Measurements from ENCODE around the gene BPIFA1.

BPIFA1 gene

DNA sequence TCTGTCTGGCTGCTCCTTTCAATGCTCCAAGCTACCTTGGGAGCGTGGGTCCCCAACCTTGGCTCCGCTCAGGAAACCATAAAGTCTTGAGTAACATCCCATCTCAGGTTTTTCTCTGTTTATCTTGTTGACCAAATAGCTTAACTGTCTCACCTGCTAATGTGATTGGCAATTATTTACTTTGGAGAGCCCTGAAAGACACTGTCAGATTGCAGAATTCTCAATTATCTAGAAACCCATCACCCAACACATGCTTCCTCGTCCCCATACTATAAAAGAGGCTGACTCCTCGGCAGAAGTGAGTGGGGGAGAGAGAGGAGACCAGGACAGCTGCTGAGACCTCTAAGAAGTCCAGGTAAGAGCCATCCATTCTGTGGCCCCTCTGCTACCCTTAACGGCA, at the start of gene BPIFA1:
BPIFA1 (plus strand) TSS at position 301 of the 400 bp plus-strand sequence. CDS start 1,716 bp downstream, outside the sequence.
- DNase-seq (ENCODE audit: low spot score) = no peak

DNA sequence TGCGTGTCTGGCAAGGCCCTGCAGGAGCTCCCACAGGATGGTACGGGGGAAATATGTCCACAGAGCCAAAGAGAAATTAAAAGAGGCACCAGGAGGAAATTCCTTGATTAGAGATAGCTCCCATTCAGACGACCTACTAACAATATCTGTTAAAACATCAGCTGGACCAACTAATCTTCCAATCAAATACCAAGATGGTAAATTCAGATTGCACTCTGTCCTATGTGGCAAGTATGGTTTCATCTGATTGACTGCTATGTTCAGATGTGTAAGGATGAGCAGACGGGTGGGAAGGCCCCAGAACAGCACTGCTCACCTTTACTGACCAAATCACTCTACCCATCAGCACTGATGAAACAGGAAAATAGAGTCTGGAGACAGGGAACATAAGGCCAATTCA, 48.3 kb upstream of the BPIFA1 start:
- DNase-seq (ENCODE audit: low spot score) = no peak

DNA sequence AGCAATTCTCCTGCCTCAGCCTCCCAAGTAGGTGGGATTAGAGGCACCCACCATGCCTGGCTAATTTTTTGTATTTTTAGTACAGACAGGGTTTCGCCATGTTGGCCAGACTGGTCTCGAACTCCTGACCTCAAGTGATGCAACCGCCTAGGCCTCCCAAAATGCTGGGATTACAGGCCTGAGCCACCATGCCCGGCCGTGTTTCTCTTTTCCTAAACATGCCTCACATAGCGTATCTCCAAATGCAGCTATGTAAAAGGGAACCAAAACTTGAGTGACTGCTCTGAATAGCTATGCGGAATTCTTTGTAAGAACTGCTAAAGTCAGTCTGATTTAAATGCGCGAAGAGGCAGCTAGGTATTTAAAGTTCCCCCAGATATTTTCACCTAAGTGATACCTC, 47.4 kb upstream of the BPIFA1 start:
- DNase-seq (ENCODE audit: low spot score) = no peak

DNA sequence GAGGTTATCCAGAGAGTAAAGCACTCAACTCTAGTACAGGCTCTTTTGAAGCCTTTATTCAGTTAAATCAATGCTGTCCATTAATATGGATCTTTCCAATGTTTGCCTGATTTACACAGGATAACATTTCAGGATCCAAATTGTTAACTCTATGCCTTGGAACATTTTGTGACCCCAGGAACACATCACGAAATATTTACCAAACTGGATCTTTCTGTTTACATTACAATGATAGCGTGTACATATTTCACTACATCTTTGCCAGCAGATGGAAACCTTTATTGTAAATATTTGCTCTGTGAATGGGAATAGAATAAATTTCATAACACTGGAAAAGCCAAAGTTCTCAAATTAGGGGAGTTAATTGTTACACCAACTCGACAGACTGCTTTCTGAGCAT, 44.3 kb upstream of the BPIFA1 start:
- DNase-seq (ENCODE audit: low spot score) = no peak

DNA sequence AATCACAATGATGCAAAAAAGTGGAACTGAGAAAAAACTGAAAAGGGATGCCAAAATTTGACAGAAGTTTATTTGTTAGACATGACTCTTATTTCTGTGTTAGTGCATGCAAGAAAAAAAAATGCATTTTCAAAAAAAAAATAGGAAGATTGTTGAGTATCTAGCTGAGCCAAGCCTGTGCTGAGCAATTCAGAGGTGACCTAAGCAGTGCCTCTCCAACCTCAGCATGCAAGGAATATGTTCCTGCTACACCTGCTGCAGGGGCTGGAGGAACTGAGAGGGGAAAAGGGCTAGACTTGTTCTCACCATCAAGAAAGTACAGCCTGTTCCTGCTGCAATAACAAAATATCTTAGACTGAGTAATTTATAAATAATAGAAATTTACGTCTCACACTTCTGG, 43.8 kb upstream of the BPIFA1 start:
- no peak for DNase-seq (ENCODE audit: low spot score)

DNA sequence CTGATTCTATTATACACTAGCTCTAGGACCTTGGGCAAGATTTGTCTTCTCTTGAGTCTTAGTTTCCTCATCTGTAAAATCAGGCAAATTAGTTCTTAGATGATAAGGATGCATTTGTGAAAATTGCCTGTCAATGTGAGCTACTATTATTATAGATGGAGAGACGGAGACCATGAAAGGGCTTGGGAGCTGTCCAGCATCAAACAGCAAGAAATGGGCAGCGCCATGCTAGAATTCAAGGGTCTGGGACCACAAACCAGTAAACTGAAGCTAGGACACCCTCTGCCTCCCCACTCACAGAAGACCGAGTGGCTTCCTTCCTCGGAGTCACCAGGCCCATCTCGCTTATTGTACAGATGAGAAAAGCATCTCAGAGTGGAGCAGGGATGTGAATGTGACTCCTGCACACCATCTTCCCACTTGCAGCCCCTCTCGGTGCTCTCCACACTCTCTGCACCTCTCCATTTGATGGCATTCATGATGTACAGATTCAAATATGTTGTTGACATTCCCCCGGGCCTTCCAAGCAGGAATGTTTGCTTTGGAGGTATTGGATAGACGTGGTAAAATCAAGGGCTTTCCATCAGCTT, 42.8 kb upstream of the BPIFA1 start:
- no peak for DNase-seq (ENCODE audit: low spot score)

DNA sequence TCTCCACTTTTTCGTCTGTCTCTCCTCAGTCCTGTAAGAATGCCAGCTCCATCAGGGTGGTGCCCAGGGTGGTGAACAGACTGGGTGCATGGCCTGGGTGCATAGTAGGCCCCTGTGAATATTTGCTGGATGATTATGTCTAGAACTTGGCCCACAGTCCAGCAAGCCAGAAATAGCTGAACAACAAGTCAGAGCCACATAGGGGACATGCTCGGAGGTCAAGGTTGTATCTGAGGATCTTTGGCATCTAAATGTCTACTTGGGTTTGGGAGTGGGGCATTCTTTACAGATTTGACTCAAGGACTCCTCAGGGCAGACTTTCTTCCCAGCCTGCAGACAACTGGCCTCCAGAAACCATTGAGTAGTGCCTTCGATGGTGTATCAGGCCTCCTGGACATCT, 36.8 kb upstream of the BPIFA1 start:
- no peak for DNase-seq (ENCODE audit: low spot score)

DNA sequence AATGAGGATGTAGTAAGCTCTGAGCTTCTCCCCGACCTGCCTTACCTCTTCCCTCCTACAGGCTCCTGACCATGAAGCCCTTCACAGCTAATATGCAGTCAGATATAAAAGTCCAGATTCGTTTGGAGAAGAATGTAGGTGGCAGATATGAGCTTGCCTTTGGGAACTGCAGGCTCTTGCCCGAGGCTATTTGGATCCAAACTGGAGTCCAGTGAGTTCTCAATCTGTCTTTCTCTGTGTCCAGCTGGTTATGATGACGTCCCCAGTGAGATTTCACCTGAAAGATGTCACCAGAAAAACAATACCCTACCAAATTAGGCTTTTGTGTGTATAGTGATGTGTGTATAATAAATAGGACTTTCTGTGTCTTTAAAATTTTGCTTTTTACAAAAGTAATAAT, 33.3 kb upstream of the BPIFA1 start:
- peak; percentile 91 for DNase-seq (ENCODE audit: low spot score)

DNA sequence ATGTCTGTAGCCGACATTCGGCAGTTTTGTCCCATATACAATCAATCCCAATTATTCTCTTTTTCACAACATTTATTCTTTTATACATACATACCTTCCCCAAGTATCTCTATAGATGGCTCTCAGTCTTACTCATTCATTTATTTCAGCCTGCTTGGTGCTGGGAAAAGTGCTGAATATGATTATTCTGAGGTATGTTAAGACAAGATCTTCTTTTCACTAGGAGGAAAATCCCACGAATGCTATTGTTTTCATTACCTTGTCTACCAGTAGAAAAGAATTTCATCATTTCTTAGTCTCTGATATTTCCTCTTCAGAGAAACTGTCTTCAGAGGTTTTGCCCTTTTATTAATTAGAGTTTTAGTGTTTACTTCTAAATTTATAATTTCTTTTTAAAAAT, 32.4 kb upstream of the BPIFA1 start:
- no peak for DNase-seq (ENCODE audit: low spot score)

DNA sequence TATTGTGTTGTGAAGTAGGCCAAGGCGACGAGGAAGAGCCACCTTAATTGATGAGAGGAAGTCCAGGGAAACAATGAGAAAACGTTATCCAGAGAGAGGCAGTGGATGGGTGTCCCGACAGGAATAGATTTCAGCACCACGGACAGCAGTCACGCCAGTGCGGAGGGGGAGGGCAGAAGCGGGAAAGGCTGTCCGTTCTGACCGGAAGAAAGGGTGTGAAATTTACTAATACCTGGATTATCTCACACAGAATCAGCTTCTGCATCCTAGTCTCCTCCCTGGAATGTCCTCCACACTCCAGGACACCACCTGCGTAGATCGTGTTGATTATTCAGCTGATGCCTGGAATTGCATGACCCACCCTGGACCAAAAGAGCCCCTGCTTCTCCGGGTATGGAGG, 26.0 kb upstream of the BPIFA1 start:
- peak; percentile 22 for DNase-seq (ENCODE audit: low spot score)

DNA sequence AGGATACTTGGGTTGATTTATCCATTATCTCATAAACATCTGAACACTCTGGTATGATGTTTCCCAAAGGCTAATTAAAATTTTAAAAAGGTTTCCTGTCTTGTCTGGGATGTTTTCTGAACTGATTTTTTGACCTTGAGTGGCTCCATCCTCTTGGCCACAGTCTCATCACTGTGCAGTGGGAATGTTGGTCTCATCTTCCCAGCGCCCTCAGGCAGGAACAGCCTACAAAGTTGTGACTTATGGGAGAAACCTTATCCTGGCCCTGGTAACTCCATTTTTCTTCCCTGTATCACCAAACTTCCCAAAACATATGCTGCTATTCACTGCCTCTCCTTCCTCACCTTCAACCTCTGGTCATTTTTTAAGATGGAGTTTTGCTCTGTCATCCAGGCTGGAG, 25.4 kb upstream of the BPIFA1 start:
- no peak for DNase-seq (ENCODE audit: low spot score)

DNA sequence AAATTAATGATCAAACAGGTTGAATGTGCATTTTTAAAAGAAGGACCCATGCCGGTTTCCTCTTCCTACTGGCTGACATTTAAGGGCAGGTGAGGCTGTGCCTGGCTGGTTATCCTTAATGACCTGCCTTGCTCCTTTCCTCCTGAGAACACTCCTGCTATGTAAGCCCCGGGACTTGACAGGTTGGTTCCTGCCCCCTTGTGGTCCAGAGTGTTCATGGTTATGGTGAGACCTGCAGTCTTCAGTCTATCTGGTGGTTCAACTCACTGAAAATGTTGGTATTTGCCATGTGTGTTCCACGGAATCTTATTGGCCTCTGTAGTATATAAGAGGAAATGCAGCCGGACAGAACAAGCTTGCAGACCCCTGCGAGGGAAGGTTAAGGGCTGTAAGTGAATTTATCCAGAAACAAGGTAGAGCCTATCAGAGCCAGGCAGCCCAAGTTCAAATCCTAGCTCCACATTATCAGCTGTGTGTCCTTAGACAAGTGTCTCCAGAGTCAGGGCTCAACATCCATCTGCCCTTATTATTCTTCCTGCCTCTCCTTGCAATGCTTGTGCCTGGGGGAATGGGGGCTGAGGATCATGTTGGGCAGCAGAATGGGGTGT, 23.9 kb upstream of the BPIFA1 start:
- peak; percentile 92 for DNase-seq (ENCODE audit: low spot score)

DNA sequence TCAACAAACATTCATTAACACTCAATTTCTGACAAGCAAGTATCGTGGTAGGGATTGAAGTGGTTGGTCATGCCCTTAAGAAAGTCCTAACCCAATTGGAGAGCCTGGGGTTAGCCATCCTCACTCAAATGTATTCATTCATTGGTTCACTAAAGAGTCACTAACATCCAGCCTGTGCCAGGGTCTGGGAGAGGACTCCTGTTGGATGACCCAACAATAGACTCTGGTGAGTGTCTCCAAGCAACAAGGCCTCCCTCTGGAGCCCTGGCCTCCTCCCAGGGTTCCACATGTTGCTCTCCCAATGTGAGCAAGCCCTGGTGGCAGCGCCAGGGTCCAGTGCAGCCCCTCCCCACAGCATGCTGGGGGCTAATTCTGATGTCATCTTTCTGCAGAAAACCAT, 18.7 kb upstream of the BPIFA1 start, which contains the start of gene BPIFA3:
BPIFA3 (plus strand) TSS at position 301 of the 400 bp plus-strand sequence. CDS start 185 bp downstream, outside the sequence.
- no peak for DNase-seq (ENCODE audit: low spot score)

DNA sequence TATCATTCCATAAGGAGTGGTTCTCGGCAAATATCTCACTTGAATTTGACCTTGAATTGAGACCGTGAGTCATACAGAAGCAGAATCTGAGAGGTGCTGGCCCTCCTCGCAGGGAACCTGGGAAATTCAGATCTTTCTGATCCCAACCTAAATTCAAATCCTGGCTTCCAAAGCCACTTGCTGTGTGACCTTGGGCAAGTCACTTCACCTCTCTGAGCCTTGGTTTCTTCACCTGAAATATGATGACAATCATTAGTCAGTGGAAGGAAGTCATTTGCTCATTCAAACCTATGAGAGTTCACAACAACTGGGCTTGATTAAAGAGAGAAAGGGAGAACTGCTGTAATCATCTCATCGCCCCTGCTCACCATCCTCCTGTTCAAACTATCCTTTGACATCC, 11.4 kb upstream of the BPIFA1 start:
- no peak for DNase-seq (ENCODE audit: low spot score)

DNA sequence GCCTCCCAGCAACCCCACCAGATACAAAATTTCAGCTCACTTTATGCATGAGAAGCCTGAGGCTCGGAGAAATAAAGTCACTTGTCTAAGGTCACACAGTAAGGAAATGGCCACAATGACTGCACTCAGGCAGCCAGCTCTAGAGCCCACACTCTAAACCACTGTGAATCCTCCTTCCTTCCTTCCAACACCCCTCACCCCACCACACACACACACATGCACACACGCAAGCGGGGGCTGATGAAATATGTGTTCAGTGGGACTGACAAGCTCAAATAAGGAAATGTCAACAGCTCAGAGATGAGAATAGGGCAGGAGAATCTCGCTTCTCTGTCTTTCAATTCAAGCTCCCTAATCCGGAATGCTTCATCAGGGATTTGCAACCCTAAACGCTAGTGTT, 6.0 kb upstream of the BPIFA1 start:
- DNase-seq (ENCODE audit: low spot score) = no peak

DNA sequence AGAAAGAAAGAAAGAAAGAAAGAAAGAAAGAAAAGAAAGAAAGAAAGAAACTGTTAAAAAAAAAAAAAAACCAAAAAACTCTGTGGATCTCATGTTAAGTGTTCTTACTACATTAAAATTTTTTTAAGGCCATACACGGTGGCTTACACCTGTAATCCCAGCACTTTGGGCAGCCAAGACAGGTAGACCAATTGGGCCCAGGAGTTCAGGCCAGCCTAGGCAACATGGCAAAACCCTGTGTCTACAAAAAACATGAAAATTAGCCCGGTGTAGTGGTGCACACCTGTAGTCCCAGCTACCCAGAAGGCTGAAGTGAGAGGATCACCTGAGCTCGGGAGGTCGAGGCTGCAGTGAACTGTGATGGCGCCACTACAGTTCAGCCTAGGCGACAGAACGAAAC, 4.6 kb upstream of the BPIFA1 start:
- no peak for DNase-seq (ENCODE audit: low spot score)

DNA sequence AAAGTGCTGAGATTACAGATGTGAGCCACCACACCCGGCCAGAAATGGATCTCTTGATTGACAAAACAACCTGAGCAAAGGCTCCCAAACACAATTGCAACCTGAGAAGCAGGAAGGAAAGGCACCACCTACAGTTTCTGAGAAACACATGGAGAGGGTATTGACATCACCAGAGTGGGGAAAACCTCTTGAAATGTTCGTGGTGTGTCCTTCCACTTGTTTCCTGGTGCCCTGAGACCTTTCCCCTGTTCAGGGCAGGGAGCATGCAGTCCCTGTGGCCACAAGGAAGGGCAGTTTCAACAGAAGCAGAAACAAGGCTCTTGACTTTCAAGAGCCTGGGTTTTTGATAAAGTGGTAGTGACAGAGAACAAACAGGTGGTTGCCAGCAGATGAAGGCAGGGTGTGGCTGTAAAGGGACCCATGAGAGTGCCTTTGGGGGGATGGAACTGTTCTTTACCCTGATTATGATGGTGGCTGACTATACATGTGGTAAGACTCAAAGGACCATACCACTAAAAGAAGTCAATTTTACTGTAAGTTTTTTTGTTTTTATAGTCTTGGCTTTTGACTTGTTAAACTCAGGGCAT, 3.2 kb upstream of the BPIFA1 start:
- no peak for DNase-seq (ENCODE audit: low spot score)

DNA sequence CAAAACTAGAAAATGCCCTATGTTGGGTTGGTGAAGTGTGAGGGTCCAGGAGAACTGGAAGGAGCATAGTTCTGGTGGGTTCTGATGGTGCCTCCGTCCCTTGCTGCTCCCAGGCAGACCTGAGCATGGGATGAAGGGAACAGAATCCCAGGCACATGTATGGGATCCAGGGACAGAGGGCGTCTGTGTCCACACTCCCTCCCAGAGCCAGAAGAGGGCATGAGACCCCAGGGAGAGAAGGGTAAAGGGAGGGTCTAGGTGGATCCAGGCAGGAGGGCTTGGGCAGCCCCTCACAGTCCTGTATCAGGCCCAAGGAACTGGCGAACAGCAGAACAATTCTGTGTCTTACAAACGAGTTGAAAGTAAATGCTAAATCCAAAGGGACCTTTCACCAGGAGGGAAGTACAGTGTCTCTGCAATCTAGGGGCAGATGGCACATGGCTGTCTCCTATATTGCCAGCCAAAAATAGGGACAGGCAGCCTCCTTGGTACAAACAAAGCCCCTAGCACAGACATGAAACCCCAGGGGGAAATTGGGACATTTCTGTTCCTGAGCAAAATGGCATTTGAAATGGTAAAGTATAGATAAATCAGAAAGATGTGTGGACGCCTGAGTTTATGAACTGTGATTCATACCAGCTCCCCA, 2.5 kb upstream of the BPIFA1 start:
- peak; percentile 33 for DNase-seq (ENCODE audit: low spot score)

DNA sequence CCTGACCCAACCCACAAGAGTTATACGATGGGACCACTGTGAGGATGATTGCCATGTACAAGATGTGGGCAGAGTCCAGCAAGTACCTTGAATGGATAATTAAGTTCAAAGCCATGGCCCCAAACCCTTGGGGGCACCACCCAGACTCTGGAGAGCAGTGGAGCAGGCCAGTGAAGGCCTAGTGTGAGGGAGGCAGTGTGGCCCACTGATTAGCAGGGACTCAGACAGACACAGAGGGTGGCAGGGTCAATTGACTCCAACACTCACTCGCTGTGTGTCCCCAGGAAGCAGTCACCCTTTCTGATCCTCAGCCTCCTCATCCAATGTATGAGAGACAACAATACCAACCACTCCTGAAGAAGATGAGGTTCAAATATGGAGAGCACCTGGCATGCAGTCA, 1.7 kb upstream of the BPIFA1 start:
- no peak for DNase-seq (ENCODE audit: low spot score)

DNA sequence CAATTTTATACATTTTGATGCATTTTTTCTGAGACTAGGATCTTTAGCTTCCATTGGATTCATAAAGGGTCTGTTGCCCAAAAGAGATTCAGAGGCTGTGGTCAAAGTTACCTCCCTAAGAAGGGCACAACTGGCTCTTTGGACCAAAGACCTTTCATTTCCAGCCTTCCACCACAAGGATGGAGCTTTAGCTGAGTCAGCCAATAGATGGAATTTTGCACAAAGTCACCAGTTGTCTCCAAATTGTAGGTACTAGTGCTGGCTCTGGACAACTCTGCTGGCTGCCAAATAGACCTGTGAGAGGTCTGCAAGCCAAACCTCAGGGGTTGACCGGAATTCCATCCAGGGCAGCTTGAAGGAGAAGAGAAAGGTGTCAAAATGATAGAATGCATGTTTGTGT, 555 bp downstream of the BPIFA1 start:
- DNase-seq (ENCODE audit: low spot score) = no peak

DNA sequence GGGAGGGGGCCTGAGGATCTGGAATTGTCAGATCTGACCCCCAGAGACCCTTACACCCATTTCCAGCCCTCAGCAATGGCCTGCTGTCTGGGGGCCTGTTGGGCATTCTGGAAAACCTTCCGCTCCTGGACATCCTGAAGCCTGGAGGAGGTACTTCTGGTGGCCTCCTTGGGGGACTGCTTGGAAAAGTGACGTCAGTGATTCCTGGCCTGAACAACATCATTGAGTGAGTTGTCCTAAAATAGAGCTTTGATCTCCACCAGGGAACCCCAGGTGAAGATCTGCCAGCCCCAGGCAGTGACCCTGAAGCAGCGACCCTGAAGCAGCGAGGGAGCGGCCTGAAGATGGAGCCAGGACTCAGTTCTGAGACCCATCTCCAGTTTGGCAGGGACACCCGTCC, 2.2 kb downstream of the BPIFA1 start:
- DNase-seq (ENCODE audit: low spot score) = no peak

DNA sequence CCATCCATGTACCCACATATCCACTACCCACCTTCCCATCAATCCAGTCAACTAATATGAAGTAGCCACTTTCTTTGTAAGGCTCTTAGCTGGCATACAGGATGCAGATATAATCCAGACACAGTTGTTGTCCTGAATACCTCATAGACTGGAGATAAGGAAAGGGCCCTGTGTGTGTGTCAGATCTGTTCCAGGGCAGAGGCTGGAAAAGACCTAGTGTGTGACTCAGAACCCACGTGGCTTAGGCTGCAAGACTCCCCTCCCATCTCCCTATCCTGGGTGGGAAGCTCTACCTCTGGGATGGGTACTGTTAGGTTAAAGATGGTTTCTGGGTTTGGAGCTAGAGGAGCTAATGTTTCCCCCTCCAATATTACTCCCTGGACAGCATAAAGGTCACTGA, 3.6 kb downstream of the BPIFA1 start:
- DNase-seq (ENCODE audit: low spot score) = no peak

DNA sequence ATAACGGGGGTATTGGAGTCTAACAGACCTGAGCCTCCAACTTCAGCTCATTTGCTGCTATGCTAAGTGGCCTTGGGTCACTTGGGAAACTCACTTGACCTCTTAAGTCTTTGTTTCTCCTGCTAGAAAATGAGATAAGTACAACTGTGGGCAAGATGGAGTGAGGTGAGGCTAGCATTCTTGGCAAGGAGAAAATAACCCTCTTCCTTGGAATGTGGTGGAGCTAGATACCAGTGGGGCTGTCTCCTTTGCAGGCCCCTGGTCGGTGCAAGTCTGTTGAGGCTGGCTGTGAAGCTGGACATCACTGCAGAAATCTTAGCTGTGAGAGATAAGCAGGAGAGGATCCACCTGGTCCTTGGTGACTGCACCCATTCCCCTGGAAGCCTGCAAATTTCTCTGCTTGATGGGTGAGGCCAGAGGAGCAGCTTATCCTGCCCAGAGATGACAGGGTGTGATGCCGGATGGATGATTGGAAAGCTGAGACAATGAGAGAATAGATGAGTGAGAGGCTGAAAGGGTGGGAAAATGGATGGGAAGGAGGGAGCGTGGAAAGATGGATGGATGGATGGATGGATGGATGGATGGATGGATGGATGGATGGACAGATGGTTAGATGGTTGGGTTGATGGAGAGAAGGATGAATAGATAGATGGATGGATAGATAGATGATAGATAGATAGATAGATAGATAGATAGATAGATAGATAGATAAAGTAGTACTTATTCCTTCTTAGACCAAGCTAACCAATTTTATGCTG, 4.4 kb downstream of the BPIFA1 start:
- DNase-seq (ENCODE audit: low spot score) = no peak

Measured in cerebellar cortex (tissue), 1 donor.